ENCODE results near the gene FAM180B. TPM values are rescaled to one million over a fixed set of nuclear protein-coding genes. Genes with fewer than 3 reads are reported as not detected.

Gene FAM180B
- total and polyA plus RNA-seq, 2 of the 13 experiments (the other 11 are each of a cell fraction or from before 2014, with no cell fraction given), result 0.40 to 1.0 TPM

- TF ChIP-seq HBP1 (CRISPR knock-in tag; IDR thresholded peaks at IDR 0.05; ENCODE audit: low read depth) (0 out of 2 replicates have a peak, but pooled peaks have one; percentile 31), ZSCAN25 (CRISPR knock-in tag; IDR thresholded peaks at IDR 0.05) (no peak)
Observed at GRCh38 chr11:47551086-47551485, 35.4 kb upstream of the FAM180B start (continued).

- peaks cover 38% of the 10 kb centered on the region for H4K20me1 ChIP-seq (ENCODE audit: insufficient read depth, low read length)
- peak overlapping the region; percentile 69 to 98 (median 69) for H3K4me3 ChIP-seq (replicated peaks in 1 of 3; ENCODE audit: insufficient read depth in 1 of 3, low read depth in 2 of 3, low read length in 3 of 3)
- H3K9me3 ChIP-seq (ENCODE audit: low read length), result no peaks in the 10 kb centered on the region
- ChIA-PET CTCF (ENCODE audit: low intra/inter-chr PET ratio, low total read pairs) (no interaction called here), POLR2A (interaction anchor here (0.8 to 2.6 kb wide), 4 partner anchors 13 to 126 kb away, joined by 3 to 19 read pairs (median 3); partner anchors contain the start of genes KBTBD4, NDUFS3, PSMC3 and PTPMT1)
- in situ Hi-C loops (cut with HindIII; ENCODE audit: extremely low pct_ligation_motif_present, low pct_unique_long_range_greater_than_20kb) (no loop called here), intact Hi-C loops (cut with micrococcal nuclease; ENCODE audit: unreplicated experiment) (loop anchor here (5.0 kb wide), 1 partner anchor 65 kb away; no protein-coding TSS in a partner anchor)
- DNase-seq (ENCODE audit: low spot score), result peak; percentile 12
- peak; percentile 44 for FAIRE-seq
- peak overlapping the region; percentile 81 for H3K4me2 ChIP-seq (ENCODE audit: low read depth, low read length)
- H3K27ac ChIP-seq (ENCODE audit: extremely low read length, insufficient read depth, low read length), result peak overlapping the region; percentile 81
- H3K9ac ChIP-seq (ENCODE audit: insufficient read depth, low read depth, low read length), result peak overlapping the region; percentile 95
- ATAC-seq, result peak; percentile 18
- H3K4me1 ChIP-seq (ENCODE audit: insufficient read depth, low read length), result peaks cover 47% of the 10 kb centered on the region
- H3K36me3 ChIP-seq (replicated peaks in 1 of 2; ENCODE audit: control insufficient read depth in 1 of 2, insufficient read depth in 2 of 2, low read length in 2 of 2), result peaks cover 0 to 3% of the 10 kb centered on the region in 2 experiments; a peak in 2 of 5 replicates
- BruUV-seq (replicated peaks), result no TSS peak
- H2AFZ ChIP-seq (ENCODE audit: low read length), result no peak overlapping the region
- peaks cover 55% of the 10 kb centered on the region for H3K79me2 ChIP-seq (ENCODE audit: insufficient read depth, low read length)
- WGBS (ENCODE audit: low lambda C conversion rate), result under 1% methylated on average over 12 of the region's 22 CpGs
- no peaks in the 10 kb centered on the region for H3K27me3 ChIP-seq (ENCODE audit: control insufficient read depth in 1 of 2, insufficient read depth in 2 of 2, low read length in 2 of 2)
- TF ChIP-seq DMTF1 (CRISPR knock-in tag; IDR thresholded peaks at IDR 0.05), result no peak
- 0 out of 2 replicates have a peak, but pooled peaks have one; percentile 49 for TF ChIP-seq ZNF232 (CRISPR knock-in tag; IDR thresholded peaks at IDR 0.05; ENCODE audit: borderline replicate concordance)
- TF ChIP-seq RORA (CRISPR knock-in tag; IDR thresholded peaks at IDR 0.05), result no peak
- peak in 1 of 2 experiments; percentile 4; a peak in 1 of 4 replicates for TF ChIP-seq KLF16 (CRISPR knock-in tag; IDR thresholded peaks at IDR 0.05)
- peak; percentile 36; the same call in 1 of the 2 replicates for TF ChIP-seq AHR (CRISPR knock-in tag; IDR thresholded peaks at IDR 0.05)
- no peak for TF ChIP-seq ARNTL (CRISPR knock-in tag; IDR thresholded peaks at IDR 0.05)
- 0 out of 2 replicates have a peak, but pooled peaks have one; percentile 34 for TF ChIP-seq MYPOP (CRISPR knock-in tag; IDR thresholded peaks at IDR 0.05)
- TF ChIP-seq ARID5B (CRISPR knock-in tag; IDR thresholded peaks at IDR 0.05), result 0 out of 2 replicates have a peak, but pooled peaks have one; percentile 25
- TF ChIP-seq CREM (IDR thresholded peaks at IDR 0.05), result no peak
- no peak for TF ChIP-seq CREM (CRISPR knock-in tag; IDR thresholded peaks at IDR 0.05)
- peak; percentile 36; the same call in 1 of the 2 replicates for TF ChIP-seq SP4 (CRISPR knock-in tag; IDR thresholded peaks at IDR 0.05)
- no peak for TF ChIP-seq TCF7 (IDR thresholded peaks at IDR 0.05; ENCODE audit: low read depth)
Observed at GRCh38 chr11:47552056-47552565, 34.4 kb upstream of the FAM180B start.
